ENCODE measurements around the gene MYO18B.

DNA sequence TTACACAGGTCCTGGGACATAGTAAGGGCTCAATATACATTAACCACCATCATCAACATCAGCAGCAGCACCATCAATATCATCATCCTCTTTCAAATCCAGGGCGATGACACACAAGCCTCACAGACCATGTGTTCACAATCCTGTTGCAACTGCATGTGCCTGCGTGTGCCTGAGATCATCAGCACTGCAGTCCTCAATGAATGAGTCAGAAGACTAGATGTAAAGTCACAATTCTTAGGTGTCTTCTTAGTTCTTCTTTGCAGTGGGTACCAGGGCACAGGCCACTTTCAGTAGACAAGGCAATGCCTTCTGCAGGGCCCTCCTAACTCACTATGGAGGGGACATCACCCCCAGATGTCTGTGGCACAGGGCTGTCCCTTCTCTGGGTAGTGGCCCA, 111.1 kb downstream of the MYO18B start:
- no peak for TF ChIP-seq POLR2AphosphoS5 (IDR thresholded peaks at IDR 0.05; ENCODE audit: insufficient read depth, low read depth, low read length)
- TF ChIP-seq EZH2 (IDR thresholded peaks at IDR 0.05; ENCODE audit: borderline replicate concordance, low read depth, low read length, severe bottlenecking) = no peak
- TF ChIP-seq POLR2A (IDR thresholded peaks at IDR 0.05; ENCODE audit: low read depth, low read length) = no peak

Measured in endothelial cell of umbilical vein (primary cell).